Esophagus muscularis mucosa (tissue), 4 donors: Measurements from ENCODE around the gene PTTG1. TPM values are rescaled to one million over a fixed set of nuclear protein-coding genes. Genes with fewer than 3 reads are reported as not detected.

Experiments
- DNase-seq: peaks from one replicate; pipeline ENCODE4 v3.0.0-alpha.2; 2017; ENCODE audit errors: extremely low spot score
- H3K27ac ChIP-seq, 4 donors: fragments of 200-600 bp; sonication (generic); replicated peaks in 1 of 4; 1 replicate in 3 of 4; 2 replicates in 1 of 4; pipeline ENCODE4 v1.5.1; 2016 to 2019; ENCODE audit warnings: mild to moderate bottlenecking in 1 of 4
- H3K27me3 ChIP-seq, 4 donors: fragments of 200-600 bp; sonication (generic); one replicate each; pipeline versions ENCODE4 v1.5.1 to v1.6.0; 2016 to 2019
- H3K36me3 ChIP-seq, 4 donors: fragments of 200-600 bp; sonication (generic); one replicate each; pipeline ENCODE4 v1.5.1; 2016 to 2019
- H3K4me1 ChIP-seq, 4 donors: fragments of 200-600 bp; sonication (generic); one replicate each; pipeline ENCODE4 v1.5.1; 2016 to 2019
- H3K4me3 ChIP-seq, 4 donors: fragments of 200-600 bp; sonication (generic); 1 replicate in 2 of 4; 2 replicates in 2 of 4; pipeline ENCODE4 v1.5.1; 2016 to 2019; ENCODE audit warnings: mild to moderate bottlenecking in 4 of 4, moderate library complexity in 1 of 4
- H3K9me3 ChIP-seq, 4 donors: fragments of 200-600 bp; sonication (generic); 1 replicate in 3 of 4; 2 replicates in 1 of 4; pipeline ENCODE4 v1.5.1; 2016 to 2019
- CTCF ChIP-seq, 3 experiments: fragments of 200-600 bp in 2 of 3; fragments of 450-650 bp in 1 of 3; sonication (generic) in 2 of 3; IDR thresholded peaks; one replicate each; pipeline ENCODE4 v1.5.1; 2017 to 2019; ENCODE audit warnings: antibody characterized with exemption in 3 of 3, mild to moderate bottlenecking in 2 of 3, moderate library complexity in 1 of 3
- EP300 ChIP-seq: sonication (generic); formaldehyde crosslinking; IDR thresholded peaks from one replicate; pipeline ENCODE4 v1.6.1; 2017; ENCODE audit warnings: antibody characterized with exemption
- POLR2A ChIP-seq: fragments of 450-650 bp; IDR thresholded peaks from one replicate; pipeline ENCODE4 v1.6.1; 2017; ENCODE audit warnings: antibody characterized with exemption, moderate library complexity, mild to moderate bottlenecking, low read depth
- POLR2AphosphoS5 ChIP-seq, 2 donors: sonication (generic); formaldehyde crosslinking; IDR thresholded peaks; one replicate each; pipeline ENCODE4 v1.6.1; 2017; ENCODE audit warnings: antibody characterized with exemption in 2 of 2
- WGBS: methylation state at CpG from one replicate; pipeline ENCODE4 v1.1.5; 2018; 5-methylcytosine and 5-hydroxymethylcytosine counted together
- intact Hi-C: fragments of 100-400 bp; cut with DNase I; formaldehyde crosslinking; loops from one replicate; pipeline ENCODE4 v1.15.1; 2023
- small RNA-seq, 3 donors: library from RNA; depleted of rRNA; stranded (forward); fragments of <200 nt; gene quantifications; one replicate each; pipeline ENCODE3, GENCODE V24; 2016
- total RNA-seq, 4 donors: library from RNA; depleted of rRNA; stranded (reverse); fragments of >200 nt; gene quantifications; one replicate each; pipeline versions ENCODE4 v1.1.0 to v1.2.1, GENCODE V29; 2016

The PTTG1 gene
- total RNA-seq, 4 donors from 2014 or later, result 2.6 to 6.3 (median 5.5) TPM; not detected in 1

DNA sequence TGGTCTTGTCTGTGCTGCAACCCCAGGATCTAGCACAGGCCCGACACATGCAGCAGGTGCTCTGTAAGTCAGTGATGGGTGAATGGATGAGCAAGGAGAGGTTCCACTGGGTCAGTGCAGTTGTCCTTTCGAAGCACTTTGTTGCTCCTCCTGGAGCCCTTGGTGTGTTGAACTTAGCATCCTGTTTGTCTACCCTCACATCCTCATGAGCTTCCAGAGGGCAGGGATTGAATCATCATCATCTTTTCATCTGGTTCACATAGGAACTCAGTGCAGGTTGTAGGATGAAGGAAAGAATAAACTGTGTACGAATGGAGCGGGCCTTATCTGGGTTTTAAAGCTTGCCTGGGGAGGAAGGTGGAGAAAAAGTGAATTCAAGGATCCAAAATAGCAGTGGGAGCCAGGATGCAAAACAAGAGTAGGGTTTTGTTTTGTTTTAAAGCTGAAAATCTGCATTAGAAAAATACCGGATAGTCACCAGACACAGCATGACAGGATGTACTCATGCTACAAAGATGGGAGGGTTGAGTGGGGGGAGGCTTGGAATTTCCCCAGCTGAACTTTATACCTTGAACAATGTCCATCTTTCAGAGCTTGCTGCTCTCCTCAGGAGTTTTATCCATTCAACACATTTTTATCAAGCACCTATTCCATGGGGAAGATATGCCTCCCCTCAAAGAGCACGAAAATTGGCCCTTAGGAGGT lies 55.8 kb downstream of the PTTG1 start:
- Histone ChIP-seq H3K27ac (no peak overlapping the region), H3K9me3 (no peaks in the 10 kb centered on the region), H3K4me1 (peaks cover 0 to 13% (median 12%) of the 10 kb centered on the region in 4 donors), H3K36me3 (no peaks in the 10 kb centered on the region), H3K4me3 (no peak overlapping the region), H3K27me3 (no peaks in the 10 kb centered on the region)
- intact Hi-C loops, result no loop called here
- no peak for DNase-seq
- 81% methylated on average over 6 of the region's 6 CpGs for WGBS
- TF ChIP-seq EP300, result no peak
- no peak for TF ChIP-seq POLR2A
- no peak for TF ChIP-seq POLR2AphosphoS5 (IDR thresholded peaks at IDR 0.05)
- TF ChIP-seq CTCF (IDR thresholded peaks at IDR 0.05), result no peak

DNA sequence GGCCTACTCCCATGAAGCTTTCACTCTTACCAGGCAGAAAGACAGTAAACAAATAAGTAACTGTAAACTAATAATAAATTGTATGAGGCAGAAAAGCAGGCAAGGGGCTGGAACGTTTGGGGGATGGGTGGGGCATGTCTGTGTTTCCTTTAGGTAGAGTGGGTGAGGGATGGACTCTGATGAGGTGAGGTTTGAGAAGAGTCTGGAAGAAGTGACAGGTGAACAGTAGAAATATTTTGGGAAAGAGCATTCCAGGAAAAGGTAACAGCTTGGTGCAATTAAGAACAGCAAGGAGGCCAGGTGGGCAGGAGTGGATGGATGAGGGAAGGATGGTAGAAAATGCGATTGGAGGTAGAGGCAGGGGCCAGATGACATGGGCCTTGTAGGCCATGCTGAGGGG lies 56.5 kb downstream of the PTTG1 start:
- no peaks in the 10 kb centered on the region for H3K27me3 ChIP-seq
- no peak for DNase-seq
- 64% methylated on average over 2 of the region's 2 CpGs for WGBS
- no peaks in the 10 kb centered on the region for H3K9me3 ChIP-seq
- H3K27ac ChIP-seq, result no peak overlapping the region
- H3K4me3 ChIP-seq, result no peak overlapping the region
- no peaks in the 10 kb centered on the region for H3K36me3 ChIP-seq
- TF ChIP-seq CTCF (IDR thresholded peaks at IDR 0.05) (no peak), EP300 (no peak), POLR2A (no peak), POLR2AphosphoS5 (IDR thresholded peaks at IDR 0.05) (no peak)
- H3K4me1 ChIP-seq, result peaks cover 0 to 13% (median 12%) of the 10 kb centered on the region in 4 donors
- intact Hi-C loops, result no loop called here

Small RNA genes lying within 50 kb of the gene (small RNA-seq; reads per million reads assigned to genes)
- gene MIR3142, result 0 reads per million in 3 donors

Other genes with a start within 250 kb of the PTTG1 start
- not detected for gene FABP6, start 192.3 kb upstream of the PTTG1 start, total RNA-seq
- gene CCNJL, start 109.3 kb upstream of the PTTG1 start, total RNA-seq, result 1 to 10 TPM in 3 of 4 donors, under 1 TPM in 1; 0.83 to 2.5 (median 1.3) TPM
- gene C1QTNF2, start 51.2 kb upstream of the PTTG1 start, total RNA-seq, result 1 to 10 TPM; 1.3 to 2.9 (median 2.5) TPM
- 1 to 10 TPM; 3.0 to 9.6 (median 5.8) TPM for gene FAM200C, start 21.8 kb upstream of the PTTG1 start, total RNA-seq
- 10 to 100 TPM; 43.5 to 82.0 (median 69.5) TPM for gene SLU7, start 2.8 kb upstream of the PTTG1 start, total RNA-seq